ENCODE measurements around the gene NPNT.

The NPNT gene

DNA sequence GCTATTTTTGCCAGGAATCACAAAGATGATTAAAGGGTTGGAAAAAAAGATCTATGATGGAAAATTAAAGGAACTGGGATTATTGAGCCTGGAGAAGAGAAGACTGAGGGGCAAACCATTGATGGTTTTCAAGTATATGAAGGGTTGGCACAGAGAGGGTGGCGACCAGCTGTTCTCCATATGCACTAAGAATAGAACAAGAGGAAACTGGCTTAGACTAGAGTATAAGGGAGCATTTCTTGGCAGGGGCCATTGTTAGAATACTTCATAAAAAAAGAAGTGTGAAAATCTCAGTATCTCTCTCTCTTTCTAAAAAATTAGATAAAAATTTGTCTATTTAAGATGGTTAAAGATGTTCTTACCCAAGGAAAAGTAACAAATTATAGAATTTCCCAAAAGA is 75.1 kb downstream of the NPNT start:
- DNase-seq (ENCODE audit: low read depth in 2 of 2) = no peak

DNA sequence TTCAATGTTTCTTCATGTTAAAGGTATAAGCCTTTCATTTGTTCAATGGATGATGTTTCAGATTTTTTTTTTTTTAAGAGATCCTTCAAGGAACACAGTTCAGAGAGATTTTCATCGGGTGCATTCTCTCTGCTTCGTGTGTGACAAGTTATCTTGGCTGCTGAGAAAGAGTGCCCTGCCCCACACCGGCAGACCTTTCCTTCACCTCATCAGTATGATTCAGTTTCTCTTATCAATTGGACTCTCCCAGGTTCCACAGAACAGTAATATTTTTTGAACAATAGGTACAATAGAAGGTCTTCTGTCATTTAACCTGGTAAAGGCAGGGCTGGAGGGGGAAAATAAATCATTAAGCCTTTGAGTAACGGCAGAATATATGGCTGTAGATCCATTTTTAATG is 75.8 kb downstream of the NPNT start:
- no peak for DNase-seq (ENCODE audit: low read depth in 2 of 2)

DNA sequence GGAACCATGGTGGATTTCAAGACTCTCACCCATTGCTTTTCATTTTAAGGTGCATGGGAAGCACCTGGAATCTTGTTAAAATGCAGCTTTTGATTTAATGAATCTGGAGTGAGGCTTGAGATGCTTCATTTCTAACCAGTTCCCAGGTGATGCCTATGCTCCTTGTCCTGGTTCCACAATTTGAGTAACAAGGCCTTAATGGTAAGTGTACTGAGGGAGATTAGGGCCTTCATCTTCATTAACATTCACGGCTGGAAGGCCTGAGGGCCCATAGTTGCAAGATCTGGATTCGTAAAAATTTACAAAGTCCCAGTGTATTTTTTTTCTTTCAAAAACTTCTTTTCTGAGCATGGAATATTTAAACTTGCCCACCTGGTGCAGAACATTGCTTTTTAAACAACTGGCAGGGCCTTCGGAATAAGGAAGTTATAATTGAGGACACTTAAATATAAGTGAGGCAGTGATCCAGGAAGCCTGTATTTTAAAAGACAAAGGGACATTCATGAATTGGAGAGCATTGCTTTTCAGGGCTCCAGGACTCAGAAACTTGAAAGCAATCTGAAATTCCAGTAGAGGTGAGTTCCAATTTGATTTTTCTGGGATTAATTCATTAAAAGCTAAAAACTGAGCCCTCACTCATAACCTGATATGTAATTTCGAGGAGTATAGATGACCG is 77.8 kb downstream of the NPNT start:
- DNase-seq (ENCODE audit: low read depth in 2 of 2) = no peak

DNA sequence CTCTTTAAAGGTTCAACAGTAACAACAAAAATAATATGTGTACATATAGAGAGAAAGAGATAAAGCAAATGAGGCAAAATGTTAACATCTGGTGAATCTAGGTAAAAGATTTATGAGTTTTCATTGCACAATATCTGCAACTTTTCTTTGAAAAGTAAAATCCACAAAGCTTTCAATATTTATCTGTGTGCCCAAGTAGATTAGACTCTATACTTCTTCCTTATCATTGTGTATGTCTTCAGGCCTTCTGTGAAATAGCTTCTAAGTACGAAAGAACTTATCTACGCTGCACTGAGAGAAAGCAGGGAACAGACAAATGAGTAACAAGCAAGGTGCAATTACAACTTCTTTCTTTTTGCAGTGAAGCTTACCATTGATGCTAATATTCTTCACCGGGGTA is 81.6 kb downstream of the NPNT start:
- DNase-seq (ENCODE audit: low read depth in 2 of 2) = no peak

DNA sequence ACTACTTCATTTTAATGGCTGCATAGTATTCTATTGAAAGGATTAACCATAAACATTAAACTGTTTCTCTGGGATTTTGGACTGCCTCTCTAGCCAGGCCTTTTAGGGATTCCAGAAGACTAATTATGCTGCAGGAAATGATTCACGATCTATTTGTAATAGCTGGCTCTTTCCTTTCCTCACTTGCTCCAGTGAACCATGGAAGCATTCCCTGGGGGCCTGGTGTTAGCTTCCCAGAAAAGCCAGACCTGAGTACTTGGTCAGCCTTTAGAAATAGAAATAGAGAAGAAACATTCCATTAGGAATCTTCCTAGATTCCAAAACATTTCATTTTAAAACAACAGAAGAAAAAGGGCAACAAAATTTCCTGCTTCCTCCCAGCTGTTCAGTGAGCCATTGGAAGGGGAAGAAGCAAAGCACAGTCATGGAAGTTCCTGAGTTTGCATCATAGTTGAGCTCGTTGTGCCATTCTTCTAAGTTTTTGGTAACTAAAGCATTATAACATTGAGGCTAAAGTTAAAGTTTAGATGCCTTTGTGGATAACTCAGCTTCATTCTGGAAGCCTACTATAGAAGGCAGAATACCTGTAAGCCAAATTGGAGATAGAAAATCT is 83.5 kb downstream of the NPNT start:
- DNase-seq (ENCODE audit: low read depth in 2 of 2) = no peak

DNA sequence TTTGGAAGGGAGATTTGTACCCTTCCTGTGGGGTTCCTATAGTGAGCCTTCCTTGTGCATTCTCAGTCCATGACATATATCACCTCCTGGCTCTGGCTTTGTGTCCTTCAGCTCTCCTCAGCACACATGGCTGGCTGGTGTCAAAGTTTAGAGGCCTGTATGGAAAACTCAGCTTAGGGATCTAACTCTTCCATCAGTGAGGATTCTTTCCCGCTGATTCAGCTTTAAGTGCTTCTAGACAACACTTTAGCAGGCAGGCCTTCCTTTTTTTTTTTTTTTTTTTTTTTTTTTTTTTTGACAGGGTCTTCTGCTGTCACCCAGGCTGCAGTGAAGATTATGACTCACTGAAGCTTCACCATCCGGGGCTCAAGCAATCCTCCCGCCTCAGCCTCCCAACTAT is 84.2 kb downstream of the NPNT start:
- DNase-seq (ENCODE audit: low read depth in 2 of 2) = no peak

DNA sequence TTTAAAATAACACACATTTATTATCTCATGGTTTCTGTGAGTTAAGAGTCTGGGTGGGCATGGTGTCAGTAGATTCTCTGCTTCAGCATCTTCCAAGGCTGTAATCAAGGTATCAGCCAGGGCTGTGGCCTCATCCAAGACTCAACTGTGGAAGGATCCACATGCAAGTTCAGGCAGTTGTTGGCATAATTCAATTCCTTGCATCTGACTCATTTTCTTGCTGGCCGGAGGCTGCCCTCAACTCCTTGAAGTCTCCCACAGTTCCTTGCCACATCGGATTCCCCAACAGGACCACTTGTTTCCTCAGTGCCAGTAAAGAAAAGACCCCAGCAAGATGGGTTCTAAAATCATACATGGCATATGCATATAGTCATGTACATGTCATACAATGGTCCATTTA is 93.4 kb downstream of the NPNT start:
- no peak for DNase-seq (ENCODE audit: low read depth in 2 of 2)

DNA sequence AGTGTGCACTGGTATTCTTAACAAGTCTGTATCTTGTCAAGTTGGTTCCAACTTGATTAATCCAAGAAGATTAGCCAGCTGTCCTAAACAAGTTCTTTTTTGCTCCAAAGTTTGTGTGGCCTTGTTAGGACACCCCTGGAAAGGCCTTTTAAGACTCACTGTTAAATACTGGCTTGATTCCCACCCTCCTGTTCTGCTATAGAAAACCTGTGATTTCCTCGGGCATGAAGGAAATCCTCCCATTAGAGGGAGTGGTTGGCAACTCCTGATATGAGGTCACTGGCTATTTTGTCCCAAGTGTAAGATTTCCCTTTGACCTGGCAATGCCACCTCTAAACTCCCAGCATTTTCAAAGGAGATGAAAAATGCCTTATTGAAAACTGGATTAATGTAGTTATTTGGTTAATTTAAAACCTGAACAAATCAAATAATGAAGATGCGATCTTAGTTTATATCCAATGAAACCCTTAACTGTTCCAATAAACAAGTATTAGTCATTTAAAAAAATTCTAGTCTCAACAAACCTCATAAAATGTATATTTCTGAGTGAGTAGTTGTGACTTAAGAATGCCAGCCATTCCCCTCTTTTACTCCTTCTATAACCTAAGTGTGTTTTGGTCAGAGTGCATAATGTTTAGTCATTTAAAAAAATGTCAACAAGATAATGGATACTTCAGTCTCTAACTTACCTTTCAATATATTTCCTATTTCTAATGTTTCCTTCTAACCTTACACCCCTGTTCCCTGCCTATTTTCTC is 94.4 kb downstream of the NPNT start:
- DNase-seq (ENCODE audit: low read depth in 2 of 2) = no peak

DNA sequence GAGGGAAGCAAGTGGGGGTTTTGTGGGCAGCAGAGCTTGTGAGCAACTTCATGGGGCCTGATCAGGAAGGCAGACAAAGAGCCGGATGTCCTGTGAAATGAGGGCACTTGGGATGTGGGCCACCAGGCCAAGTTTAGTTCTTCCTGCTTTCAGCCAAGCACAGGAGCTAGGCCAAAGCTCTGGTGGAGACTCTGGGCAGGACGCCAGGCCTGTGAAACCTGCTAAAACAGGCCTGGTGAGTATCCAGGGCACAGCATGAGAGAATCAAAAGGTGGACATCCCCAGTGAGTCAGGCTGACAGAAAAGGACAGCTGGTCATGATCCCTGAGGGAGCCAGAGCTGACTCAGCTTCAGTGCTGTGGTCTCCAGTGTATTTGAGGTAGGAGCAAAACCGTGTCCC is 95.7 kb downstream of the NPNT start:
- DNase-seq (ENCODE audit: low read depth in 2 of 2) = no peak

DNA sequence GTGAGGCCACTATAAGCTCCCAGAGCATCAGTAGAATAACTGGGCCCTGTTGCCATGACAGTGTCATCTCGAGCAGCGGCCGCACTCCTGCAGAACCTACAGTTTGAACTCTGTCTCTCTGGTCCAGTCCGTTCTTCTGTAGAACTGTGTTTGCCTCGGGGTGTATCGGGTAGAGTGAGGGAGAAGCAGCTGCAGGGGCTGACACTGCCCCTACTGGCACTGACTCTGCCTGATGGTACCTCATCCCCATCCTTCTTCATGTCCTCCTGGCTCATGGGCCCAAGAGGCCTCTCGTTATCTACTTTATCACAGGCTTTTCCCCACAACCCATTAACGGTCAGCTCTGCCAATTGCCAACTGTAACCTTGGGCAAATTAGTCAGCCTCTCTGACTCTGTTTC is 96.5 kb downstream of the NPNT start:
- DNase-seq (ENCODE audit: low read depth in 2 of 2) = no peak

DNA sequence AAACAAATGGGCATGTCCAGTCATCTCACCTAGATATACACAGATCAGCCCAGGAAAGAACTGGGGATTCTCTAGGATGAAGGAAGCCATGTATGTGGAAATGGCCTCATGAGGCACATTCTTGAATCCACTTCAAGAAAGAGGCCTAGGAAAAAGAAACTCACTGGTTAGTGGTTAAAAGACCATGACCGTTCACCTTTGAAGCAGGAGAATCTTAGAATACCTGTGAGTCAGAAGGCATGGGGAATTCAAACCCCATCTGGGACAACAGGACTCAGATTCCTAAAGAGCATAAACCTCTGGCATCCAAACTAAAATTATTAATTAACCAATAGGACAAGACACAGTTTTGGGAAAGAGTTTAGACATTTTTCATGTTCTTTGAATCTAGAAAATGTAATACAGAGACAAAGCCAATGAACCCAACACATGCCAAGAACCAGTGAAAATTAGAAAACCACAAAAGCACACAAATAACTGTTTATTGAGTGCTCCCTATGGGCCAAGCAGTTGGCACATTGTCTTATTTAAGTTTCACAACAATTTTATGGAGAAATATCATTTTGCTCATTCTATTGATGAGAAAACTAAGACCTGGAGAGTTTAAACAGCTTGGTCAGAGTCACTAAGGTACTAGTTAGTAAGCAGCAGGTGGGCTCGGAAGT is 97.5 kb downstream of the NPNT start:
- DNase-seq (ENCODE audit: low read depth in 2 of 2) = no peak

DNA sequence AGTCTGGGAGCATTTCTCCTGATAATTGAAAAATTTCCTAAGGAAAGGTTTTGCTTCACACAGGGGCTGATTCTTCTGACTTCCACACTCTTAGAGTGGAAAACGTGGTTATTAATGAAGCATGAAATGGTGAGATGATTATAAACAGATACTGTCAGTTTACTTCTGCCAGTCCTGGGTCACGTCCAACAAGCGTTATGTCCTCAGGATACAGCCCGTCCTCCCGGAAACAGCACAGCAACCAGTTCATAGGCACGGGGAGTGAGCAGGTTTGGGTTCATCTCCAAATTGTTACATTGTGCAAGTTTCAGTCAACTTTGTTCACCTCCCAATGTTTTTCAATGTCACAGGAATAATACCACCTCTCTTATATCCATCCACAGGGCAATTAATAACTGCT is 98.8 kb downstream of the NPNT start:
- no peak for DNase-seq (ENCODE audit: low read depth in 2 of 2)

DNA sequence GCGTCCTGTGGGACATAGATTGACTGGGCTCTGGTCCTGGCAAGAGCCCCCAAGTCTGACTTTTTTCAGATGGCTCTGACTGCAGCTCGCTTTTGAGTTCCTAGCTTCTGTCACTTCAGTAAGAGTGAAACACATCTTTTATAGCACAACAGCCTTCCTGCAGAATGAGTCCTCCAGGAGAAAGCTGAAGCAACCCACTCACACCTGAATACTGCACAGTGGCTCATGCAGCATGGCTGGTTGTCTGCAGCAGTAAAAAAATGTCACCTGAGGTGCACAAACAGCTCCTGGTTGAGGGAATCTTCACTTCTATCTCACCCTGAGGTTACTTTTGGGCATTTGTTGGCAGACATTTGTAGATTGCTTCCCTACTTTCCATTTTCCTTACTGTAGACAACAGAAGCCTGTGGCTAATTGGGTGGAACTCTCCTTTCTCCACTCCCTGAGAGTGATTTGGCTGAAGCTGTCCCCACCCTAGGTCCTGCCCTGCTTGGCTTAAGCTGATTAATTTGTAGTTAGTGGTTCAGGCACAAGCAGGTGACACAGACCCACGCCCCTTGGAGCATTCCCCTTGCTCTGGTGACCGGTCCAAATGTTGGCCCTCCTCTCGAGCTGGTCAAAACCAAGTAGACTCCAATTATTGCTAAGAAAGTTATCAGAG is 99.7 kb downstream of the NPNT start:
- no peak for DNase-seq (ENCODE audit: low read depth in 2 of 2)

DNA sequence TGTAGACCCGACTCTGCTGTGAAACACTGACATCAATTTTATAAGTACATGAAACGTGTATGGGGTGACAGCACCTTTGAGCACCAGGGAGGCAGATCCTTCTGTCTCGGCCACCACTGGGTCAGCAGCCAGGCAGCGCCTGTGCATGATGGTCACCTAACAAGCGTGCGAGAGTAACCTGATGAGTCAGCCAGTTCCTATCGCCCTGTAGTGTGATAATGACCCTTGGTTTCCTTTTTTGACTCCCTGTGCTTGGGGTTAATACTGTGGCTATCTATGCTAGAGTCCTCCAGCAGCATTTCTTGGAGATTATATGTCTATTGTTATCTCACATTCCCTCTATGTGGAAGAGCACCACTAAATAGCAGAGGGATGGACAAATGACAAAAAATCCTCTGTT is 101.6 kb downstream of the NPNT start:
- no peak for DNase-seq (ENCODE audit: low read depth in 2 of 2)

DNA sequence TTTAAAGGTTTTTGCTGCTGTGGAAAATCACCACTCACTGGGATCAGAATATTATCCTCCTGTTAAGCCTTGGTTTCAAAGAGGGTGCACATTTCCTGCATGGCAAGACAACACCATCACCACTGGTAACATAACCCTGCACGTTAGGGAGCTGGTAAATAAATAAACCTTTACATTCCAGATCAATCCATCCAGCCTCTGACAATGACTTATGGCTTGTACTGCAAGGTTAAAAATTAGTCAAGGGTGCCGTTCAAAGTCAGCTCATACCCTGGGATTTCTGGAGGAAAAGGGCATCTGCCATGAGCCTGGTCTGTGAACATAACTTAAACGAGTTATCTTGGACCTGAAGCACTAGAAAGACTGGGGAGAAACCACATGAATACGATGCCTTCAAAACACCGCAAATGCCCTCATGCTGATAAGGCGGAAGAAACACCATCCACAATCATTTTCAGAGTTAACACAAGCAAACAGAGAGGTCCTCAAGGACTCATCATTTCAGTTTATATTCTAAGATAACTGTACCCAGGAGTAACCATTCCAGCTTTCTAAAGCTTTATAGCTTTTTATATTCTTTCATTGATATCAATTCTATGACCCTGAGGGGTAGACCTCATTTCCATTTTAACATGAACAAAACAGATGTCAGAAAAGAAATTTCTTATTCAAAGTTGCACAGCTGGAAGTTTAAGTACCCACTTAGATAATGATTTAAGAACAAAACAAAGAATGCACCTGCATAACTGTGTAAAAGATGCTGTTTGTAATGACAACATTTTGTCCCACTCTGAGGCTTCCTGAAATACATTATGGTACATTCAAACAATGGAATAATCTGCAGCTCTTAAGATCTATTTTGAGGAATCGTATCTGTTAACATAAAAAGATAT is 103.1 kb downstream of the NPNT start:
- no peak for DNase-seq (ENCODE audit: low read depth in 2 of 2)

DNA sequence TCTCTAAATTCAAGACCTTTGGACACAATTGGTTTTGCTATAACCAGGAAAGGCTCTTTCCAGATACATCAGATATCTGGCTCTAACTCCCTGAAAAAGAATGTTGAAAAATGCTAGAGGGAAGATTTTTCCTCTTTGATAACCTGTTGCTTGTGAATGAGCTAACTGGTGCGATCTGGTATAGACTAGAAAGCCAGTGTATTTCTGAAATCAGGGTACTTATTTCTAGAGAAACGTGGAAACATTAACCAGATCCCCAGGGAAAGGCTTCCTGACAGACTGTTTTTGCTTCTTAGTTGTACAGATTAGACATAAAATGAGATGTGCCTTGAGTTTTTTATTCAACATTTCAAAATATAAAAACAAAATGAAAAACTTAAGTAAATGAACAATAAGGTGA is 107.7 kb downstream of the NPNT start:
- no peak for DNase-seq (ENCODE audit: low read depth in 2 of 2)

DNA sequence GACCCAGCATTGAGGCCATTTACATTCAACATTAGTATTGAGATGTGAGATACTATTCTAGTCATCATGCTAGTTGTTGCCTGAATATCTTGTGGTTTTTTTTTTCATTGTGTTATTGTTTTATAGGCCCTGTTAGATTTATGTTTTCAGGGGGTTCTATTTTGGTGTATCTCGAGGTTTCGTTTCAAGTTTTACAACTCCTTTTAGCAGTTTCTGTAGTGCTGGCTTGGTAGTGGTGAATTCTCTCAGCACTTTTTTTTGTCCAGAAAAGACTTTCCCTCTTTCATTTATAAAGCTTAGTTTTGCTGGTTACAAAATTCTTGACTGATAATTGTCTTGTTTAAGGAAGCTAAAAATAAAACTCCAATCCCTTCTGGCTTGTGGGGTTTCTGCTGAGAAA is 115.5 kb downstream of the NPNT start:
- DNase-seq (ENCODE audit: low read depth in 2 of 2) = no peak

DNA sequence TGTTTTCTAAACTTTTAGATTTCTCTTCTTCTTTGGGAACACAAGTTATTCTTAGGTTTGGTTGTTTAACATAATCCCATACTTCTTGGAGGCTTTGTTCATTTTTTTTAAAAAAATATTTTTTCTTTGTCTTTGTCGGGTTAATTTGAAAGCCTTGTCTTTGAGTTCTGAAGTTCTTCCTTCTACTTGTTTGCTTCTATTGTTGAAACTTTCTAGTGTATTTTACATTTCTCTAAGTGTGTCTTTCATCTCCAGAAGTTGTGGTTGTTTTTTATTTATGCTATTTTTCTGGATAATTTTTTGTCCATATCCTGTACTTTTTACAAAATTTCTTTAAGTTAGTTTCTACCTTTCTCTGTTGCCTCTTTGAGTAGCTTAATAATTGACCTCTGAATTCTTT is 116.1 kb downstream of the NPNT start:
- DNase-seq (ENCODE audit: low read depth in 2 of 2) = no peak

DNA sequence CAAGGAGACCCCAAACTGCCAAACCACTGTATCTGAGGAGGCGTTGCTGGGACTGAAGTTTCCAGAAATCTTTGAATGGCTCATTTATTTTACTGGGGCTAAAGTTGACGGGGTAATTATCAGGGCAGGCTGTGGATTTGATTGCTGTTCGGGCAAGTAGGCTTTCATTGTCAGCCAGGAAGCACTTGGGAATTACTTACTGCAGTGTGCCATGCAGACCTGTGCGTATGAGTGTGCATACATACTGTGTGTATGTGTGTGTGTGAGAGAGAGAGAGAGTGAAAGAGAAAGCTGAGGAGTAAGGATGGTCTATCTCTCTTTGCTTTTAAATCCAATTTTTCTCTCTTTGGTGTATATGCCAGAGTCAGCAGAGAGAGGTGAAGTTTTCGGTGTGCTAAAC is 122.7 kb downstream of the NPNT start:
- no peak for DNase-seq (ENCODE audit: low read depth in 2 of 2)

DNA sequence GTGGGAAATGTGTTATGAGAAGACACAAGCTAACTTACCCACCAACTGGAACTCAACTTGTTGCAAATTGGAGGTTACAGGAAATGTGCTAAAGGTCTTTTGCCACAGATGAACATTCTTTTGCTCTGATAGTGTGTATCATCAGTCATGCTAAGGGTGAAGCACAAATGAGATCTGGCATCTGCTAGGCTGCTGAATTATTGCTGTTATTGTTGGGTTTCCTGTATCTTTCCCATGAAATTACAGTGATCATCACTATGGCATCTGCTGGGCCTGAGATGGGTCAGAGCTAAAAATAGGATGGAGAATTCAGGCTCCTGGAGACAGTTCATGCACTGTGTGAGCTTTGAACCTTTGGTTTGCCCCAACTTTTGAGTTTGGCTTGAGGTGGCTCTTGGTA is 124.5 kb downstream of the NPNT start:
- DNase-seq (ENCODE audit: low read depth in 2 of 2) = no peak

Data from stimulated activated CD4-positive, alpha-beta T cell treated with anti-CD3 and anti-CD28 coated beads, Interleukin-4, amount 100 ng/mL, for 48 hours (primary cell).